AG09309 (cell line): ENCODE data around the gene SH2D3C.
A peak's percentile ranks its signal among the peaks of the same experiment; 100 is the strongest.

Source experiments
- DNase-seq: peaks from one replicate; pipeline ENCODE4 v3.0.0-alpha.2; 2010; ENCODE audit warnings: low read depth
- H3K4me3 ChIP-seq: 2 replicates; pipeline ENCODE4 v1.5.1; 2011; ENCODE audit warnings: mild to moderate bottlenecking, low read depth, low read length, moderate library complexity; ENCODE audit not compliant: control insufficient read depth
- TF ChIP-seq, protein P1 (sequence below): IDR thresholded peaks from 2 replicates; pipeline ENCODE4 v1.5.1; 2011; ENCODE audit warnings: mild to moderate bottlenecking, low read depth, low read length, inconsistent platforms; ENCODE audit not compliant: insufficient read depth, control insufficient read depth; ENCODE audit errors: missing control alignments

The SH2D3C gene

DNA sequence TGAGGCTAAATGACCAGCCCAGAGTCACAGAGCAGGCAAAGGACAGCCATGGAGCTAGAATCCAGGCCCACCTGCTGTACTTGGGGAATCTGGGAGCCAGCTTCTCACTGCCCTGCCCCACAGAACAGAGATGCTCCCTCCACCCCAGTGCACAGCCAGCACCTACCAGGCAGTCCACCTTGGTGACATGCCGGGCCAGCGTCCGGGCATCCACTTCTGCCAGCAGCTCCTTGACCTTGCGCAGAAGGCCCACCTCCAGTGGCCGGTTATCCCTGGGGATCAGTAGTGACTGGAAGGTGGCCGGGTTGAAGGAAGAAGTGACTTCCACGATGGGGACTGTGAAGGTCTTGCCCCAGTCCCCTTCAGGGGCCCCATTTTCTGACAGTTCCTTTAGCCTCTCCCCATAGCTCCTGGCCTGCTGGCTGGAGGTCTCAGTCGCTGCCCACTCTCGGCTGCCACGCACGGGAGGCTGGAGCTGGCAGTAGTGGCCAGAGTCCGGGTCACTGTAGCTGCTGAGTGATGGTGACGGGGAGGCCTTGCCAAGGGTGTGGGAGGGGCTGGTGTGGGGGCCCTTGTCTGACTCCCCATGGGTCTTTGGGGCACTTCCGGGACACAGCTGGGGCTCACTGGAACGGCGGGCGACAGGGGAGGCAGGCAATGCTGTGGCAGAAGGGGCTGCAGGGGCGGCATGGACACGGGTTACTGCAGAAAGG is 33.9 kb downstream of the SH2D3C start:
- no peak for DNase-seq
- TF ChIP-seq, protein P1, sequence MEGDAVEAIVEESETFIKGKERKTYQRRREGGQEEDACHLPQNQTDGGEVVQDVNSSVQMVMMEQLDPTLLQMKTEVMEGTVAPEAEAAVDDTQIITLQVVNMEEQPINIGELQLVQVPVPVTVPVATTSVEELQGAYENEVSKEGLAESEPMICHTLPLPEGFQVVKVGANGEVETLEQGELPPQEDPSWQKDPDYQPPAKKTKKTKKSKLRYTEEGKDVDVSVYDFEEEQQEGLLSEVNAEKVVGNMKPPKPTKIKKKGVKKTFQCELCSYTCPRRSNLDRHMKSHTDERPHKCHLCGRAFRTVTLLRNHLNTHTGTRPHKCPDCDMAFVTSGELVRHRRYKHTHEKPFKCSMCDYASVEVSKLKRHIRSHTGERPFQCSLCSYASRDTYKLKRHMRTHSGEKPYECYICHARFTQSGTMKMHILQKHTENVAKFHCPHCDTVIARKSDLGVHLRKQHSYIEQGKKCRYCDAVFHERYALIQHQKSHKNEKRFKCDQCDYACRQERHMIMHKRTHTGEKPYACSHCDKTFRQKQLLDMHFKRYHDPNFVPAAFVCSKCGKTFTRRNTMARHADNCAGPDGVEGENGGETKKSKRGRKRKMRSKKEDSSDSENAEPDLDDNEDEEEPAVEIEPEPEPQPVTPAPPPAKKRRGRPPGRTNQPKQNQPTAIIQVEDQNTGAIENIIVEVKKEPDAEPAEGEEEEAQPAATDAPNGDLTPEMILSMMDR = no peak
- H3K4me3 ChIP-seq = no peak overlapping the region

DNA sequence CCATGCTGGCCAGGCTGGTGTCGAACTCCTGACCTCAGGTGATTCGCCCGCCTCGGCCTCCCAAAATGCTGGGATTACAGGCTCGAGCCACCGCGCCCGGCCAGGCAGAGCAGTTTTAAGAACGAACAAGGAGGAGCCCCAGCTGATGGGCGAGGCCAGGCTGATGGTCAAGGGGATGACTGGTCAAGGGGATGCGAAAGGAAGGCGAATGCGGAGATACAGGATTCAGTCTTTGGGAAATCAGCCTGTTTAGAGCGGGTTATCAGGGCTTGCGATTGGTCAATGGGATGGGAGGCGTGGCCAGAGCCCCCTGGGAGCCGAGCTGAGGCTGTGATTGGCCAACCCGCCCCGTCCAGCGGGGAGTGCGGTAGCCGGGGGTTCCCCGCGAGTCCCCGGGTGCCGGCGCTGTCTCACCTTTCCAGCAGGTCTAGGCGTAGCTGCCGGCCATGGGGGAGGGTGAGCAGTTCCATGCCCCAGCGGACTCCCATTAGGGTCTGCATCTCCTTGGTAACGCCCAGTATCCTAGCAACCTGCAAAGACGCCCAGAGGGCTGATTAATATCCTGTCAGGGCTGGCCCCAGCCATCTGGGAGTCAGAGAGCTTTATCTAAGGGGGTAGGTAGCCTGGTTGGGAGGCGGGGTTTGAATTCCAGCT is 35.9 kb downstream of the SH2D3C start:
- DNase-seq = no peak
- peak overlapping the region; percentile 21 for H3K4me3 ChIP-seq
- TF ChIP-seq, protein P1 = no peak

DNA sequence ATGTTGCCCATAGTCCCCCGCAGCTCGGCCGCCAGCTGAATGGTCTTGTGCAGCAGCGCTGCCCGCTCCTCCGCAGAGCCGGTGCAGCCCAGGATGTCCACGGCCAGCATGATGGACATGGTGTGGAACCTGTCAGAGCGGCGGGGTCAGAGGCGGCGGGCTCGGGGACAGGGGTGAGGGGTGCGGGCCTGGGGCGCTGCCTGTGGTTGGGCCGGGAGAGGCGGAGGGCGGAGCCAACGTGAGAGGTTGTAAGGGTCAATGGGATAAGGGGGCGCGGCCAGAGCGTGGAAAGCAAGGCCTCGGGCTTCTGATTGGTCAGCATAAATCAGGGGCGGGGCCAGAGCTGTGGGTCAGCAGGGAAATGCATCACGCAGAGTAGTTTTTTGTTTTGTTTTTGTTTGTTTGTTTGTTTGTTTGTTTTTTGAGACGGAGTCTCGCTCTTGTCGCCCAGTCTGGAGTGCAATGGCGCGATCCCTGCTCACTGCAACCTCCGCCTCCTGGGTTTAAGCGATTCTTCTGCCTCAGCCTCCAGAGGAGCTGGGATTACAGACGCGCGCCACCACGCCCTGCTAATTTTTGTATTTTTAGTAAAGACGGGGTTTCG is 36.5 kb downstream of the SH2D3C start:
- no peak overlapping the region; the same call in none of the 2 replicates for H3K4me3 ChIP-seq
- no peak for DNase-seq
- TF ChIP-seq, protein P1 = no peak

DNA sequence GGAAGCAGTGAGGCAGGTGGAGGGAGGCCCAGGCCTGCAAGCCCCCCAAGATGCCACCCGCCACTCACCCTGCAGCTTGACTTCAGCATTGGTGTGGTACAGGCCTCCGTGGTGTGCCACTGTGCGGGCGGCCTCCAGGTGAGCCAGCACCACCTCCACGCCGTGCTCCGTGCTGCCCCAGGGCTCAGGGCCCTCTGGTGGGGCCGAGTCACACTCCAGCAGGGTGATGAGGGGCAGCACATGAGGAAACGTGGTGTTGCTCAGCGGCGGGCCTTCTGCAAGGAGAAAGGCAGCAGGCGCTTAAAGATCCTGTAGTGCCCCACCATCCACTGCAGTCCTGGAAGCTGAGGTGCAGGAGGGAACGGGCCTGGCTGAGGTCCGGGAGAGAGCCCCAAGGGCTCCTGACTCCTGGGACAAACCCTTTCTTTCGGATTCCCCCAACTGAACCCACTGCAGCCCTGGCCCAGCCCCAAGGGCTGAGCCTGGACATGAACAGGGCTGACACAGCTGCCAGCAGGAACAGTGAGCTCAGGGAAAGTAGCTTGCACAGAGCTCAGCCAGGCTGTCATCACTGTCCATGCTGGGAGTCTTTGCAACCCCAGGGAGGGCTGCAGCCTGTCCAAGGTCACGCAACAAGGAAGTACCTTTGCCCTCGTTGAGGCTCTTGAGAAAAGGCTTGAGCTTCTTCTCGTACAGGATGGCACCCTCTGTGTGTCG is 38.7 kb downstream of the SH2D3C start:
- no peak overlapping the region for H3K4me3 ChIP-seq
- DNase-seq = no peak
- TF ChIP-seq, protein P1 = no peak

DNA sequence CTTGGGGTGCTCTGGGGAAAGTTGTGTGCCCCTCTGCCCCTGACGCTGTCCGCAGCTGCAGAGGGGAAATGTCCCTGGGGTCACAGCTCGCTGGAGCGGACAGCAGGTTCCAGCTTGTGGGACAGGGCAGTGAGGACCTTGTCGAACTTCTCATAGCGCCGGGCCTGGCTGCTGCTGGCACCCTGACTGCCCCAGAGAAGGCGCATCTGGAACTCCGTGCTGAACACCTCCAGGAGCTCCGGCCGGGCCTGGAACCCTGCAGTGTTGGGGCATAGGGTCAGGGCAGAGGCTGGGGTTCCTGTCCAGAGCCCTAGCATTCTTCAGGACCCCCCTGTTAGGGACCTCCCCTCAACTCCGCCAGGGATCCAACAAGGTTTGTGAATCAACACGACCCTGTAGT is 39.8 kb downstream of the SH2D3C start:
- DNase-seq = no peak
- TF ChIP-seq, protein P1 = no peak
- no peak overlapping the region for H3K4me3 ChIP-seq

DNA sequence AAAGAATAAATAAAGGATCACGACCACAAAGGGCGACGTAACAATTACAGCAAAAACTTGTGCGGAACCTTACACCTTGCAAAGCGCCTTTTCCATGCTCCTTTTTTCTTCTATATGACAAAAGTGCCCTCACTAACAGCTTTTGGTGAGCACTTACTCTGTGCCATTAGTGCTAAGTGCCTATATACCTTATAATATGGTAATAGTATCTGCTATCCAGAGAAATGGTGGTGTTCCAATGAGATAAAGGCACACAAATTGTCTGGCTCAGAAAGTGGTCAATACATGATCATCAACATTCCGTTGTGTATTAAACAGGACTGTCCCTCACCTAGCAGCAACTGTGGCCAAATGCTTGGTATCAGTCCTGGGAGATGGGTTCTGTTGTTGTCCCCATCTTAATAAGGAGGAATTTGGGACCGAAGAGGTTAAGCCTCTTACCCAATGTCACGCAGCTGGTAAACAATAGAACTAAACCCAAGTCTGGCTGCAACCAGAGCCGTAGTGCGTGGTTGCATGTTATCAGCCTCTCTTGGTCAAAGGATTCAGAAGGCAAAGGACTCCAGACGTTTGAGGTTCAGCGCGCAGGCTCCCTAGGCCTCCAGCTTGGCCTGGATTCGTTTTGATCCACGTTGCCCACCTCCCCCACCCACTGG is 42.8 kb downstream of the SH2D3C start:
- TF ChIP-seq, protein P1 = no peak
- H3K4me3 ChIP-seq = no peak overlapping the region
- DNase-seq = no peak
